ENCODE results near the gene LDLRAD3. TPM values are rescaled to one million over a fixed set of nuclear protein-coding genes. Genes with fewer than 3 reads are reported as not detected.

The LDLRAD3 gene
- total RNA-seq, 4 donors from 2014 or later, result 0.37 to 43.2 (median 3.7) TPM

DNA sequence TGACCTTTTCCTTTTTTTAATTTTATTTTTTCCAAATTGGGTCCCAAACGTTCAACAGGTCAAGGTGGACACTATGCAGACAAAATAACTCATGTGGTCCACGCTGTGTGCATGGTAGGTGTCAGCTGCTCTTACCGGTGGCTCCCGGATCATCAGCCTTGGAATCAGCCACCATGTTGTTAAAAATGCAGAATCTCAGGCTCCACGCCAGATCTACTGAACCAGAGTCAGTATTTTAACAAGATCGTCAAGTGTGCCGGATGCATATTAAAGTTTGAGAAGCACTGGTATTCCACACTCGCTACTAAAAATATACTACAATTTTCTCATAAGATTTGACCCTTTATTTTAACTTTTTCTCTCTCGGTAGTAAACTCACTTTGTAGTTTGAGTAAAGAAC, 553 bp upstream of the LDLRAD3 start:
- H3K4me3 ChIP-seq, result peak overlapping the region; percentile 11 to 58 (median 48)
- 24 to 30% methylated on average over 8 to 9 of the region's 9 CpGs for WGBS, 2 donors (ENCODE audit: low coverage in 1 of 2)
- no peaks in the 10 kb centered on the region for H3K9me3 ChIP-seq
- peaks cover 16% of the 10 kb centered on the region for H3K27me3 ChIP-seq
- DNase-seq, result no peak
- peaks cover 3 to 15% (median 12%) of the 10 kb centered on the region in 4 donors for H3K4me1 ChIP-seq
- TF ChIP-seq POLR2A (IDR thresholded peaks at IDR 0.05), result no peak
- TF ChIP-seq, protein P1, sequence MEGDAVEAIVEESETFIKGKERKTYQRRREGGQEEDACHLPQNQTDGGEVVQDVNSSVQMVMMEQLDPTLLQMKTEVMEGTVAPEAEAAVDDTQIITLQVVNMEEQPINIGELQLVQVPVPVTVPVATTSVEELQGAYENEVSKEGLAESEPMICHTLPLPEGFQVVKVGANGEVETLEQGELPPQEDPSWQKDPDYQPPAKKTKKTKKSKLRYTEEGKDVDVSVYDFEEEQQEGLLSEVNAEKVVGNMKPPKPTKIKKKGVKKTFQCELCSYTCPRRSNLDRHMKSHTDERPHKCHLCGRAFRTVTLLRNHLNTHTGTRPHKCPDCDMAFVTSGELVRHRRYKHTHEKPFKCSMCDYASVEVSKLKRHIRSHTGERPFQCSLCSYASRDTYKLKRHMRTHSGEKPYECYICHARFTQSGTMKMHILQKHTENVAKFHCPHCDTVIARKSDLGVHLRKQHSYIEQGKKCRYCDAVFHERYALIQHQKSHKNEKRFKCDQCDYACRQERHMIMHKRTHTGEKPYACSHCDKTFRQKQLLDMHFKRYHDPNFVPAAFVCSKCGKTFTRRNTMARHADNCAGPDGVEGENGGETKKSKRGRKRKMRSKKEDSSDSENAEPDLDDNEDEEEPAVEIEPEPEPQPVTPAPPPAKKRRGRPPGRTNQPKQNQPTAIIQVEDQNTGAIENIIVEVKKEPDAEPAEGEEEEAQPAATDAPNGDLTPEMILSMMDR (IDR thresholded peaks at IDR 0.05), result no peak
- no peak for TF ChIP-seq POLR2AphosphoS5 (IDR thresholded peaks at IDR 0.05)
- no peak for TF ChIP-seq EP300 (IDR thresholded peaks at IDR 0.05; ENCODE audit: low read depth)
- intact Hi-C loops (cut with DNase I; ENCODE audit: low total_unique reads) (loop anchor here (5.0 to 10.0 kb wide), 2 partner anchors 181 to 749 kb away; no protein-coding TSS in a partner anchor), in situ Hi-C loops (cut with MboI; ENCODE audit: low pct_ligation_motif_present in 1 of 4, low pct_unique_long_range_greater_than_20kb in 1 of 4, low sequenced_read_pairs in 3 of 4) (no loop called here)
- peak overlapping the region; percentile 62 to 74 (median 64) for H3K27ac ChIP-seq
- no peaks in the 10 kb centered on the region for H3K36me3 ChIP-seq

DNA sequence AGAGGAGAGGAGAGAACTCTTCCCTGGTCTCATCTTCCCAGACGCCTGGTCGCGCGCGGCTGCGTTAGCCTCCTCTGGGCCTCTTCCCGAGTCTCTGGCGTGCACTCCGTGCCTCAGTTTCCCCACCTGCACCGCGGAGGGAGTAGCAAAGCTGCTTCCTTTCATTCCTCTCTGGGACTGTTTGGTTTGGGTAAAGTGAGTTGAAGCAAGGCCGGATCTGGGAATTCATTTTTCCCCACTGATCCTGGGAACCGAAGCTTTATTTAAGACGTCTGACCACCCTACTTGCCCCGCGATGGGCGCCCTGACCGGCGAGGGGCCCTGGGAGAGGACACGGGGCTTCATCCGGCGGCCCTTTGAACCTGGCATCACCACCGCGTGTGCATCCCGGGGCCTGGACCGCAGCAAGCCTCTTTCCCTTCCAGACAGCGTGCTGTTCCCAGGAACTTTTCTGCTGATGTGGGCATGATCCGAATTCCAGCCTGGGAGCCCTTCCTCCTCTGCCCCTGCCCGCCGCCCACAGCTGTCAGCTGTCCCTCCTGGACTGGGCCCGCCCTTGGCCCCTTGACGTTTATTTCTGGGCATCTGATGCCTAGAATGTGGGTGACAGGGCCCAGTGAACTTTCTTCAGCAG, 758 bp downstream of the LDLRAD3 start:
- 20 to 34% methylated on average over 8 to 27 of the region's 32 CpGs for WGBS, 2 donors (ENCODE audit: low coverage in 1 of 2)
- H3K27me3 ChIP-seq, result peaks cover 16% of the 10 kb centered on the region
- peak overlapping the region; percentile 39 to 58 (median 53) for H3K4me3 ChIP-seq
- no peaks in the 10 kb centered on the region for H3K36me3 ChIP-seq
- peak overlapping the region; percentile 1 to 74 (median 64) for H3K27ac ChIP-seq
- DNase-seq, result no peak
- in situ Hi-C loops (cut with MboI; ENCODE audit: low pct_ligation_motif_present in 1 of 4, low pct_unique_long_range_greater_than_20kb in 1 of 4, low sequenced_read_pairs in 3 of 4), result no loop called here
- TF ChIP-seq EP300 (IDR thresholded peaks at IDR 0.05; ENCODE audit: low read depth) (no peak), POLR2AphosphoS5 (IDR thresholded peaks at IDR 0.05) (no peak), POLR2A (IDR thresholded peaks at IDR 0.05) (no peak)
- TF ChIP-seq, protein P1 (IDR thresholded peaks at IDR 0.05), result no peak
- intact Hi-C loops (cut with DNase I; ENCODE audit: low total_unique reads), result loop anchor here (5.0 to 10.0 kb wide), 2 partner anchors 180 to 748 kb away; no protein-coding TSS in a partner anchor
- peaks cover 3 to 15% (median 12%) of the 10 kb centered on the region in 4 donors for H3K4me1 ChIP-seq
- H3K9me3 ChIP-seq, result no peaks in the 10 kb centered on the region

DNA sequence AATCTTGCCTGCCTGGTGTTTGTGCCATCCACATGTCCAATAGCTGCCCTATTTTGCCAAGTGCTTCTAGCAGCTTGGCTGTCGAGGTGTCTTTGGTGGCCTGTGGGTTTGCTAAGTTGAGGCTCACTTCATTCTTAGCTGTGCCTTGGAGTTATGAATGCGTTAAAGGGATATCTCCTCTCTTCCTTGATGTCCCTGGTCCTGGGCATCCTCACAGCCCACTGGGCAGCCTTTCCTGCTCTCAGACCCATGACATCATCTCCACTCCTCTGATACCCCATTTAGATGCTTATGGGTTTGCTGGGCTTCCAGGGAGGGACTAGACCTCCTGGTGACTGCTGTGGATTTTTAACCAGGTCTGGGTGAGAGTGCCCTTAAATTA, 1.3 kb downstream of the LDLRAD3 start:
- intact Hi-C loops (cut with DNase I; ENCODE audit: low total_unique reads), result loop anchor here (10.0 kb wide), 1 partner anchor 180 kb away; no protein-coding TSS in a partner anchor
- H3K9me3 ChIP-seq, result no peaks in the 10 kb centered on the region
- peaks cover 16% of the 10 kb centered on the region for H3K27me3 ChIP-seq
- H3K4me1 ChIP-seq, result peaks cover 3 to 15% (median 12%) of the 10 kb centered on the region in 4 donors
- peak overlapping the region in 2 of 4 donors; percentile 62 to 65 for H3K27ac ChIP-seq
- no peak for DNase-seq
- peak overlapping the region in 2 of 4 donors; percentile 56 to 58 for H3K4me3 ChIP-seq
- no peaks in the 10 kb centered on the region for H3K36me3 ChIP-seq
- TF ChIP-seq, protein P1 (IDR thresholded peaks at IDR 0.05), result no peak
- TF ChIP-seq POLR2A (IDR thresholded peaks at IDR 0.05) (no peak), POLR2AphosphoS5 (IDR thresholded peaks at IDR 0.05) (no peak), EP300 (IDR thresholded peaks at IDR 0.05; ENCODE audit: low read depth) (no peak)
- WGBS, 2 donors (ENCODE audit: low coverage in 1 of 2), result 76% methylated on average over 2 of the region's 2 CpGs; no CpG with 5 or more reads in 1 of the 2 donors
- in situ Hi-C loops (cut with MboI; ENCODE audit: low pct_ligation_motif_present in 1 of 4, low pct_unique_long_range_greater_than_20kb in 1 of 4, low sequenced_read_pairs in 3 of 4), result no loop called here

DNA sequence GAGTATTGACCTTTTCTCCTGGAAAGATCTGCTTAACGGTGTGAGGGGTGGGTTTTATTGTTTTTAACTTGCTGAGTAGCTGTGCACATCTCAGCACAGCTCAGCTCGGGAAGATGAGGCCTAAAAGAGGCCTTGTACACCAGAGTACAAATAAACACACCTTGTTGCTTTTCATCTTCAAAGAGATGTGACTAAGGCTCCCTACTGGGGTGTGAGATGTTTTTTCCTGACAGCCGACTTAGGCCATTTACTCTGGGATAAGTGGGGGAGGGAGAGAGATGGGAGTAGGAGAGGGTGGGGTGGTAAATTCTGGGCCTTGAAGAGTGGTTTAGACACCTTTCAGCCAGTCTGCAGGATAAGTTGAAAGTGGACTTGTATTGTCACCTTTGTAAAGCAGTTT, 2.9 kb downstream of the LDLRAD3 start:
- Histone ChIP-seq H3K27me3 (peaks cover 16% of the 10 kb centered on the region), H3K4me3 (no peak overlapping the region), H3K27ac (no peak overlapping the region), H3K36me3 (no peaks in the 10 kb centered on the region), H3K4me1 (peaks cover 3 to 15% (median 12%) of the 10 kb centered on the region in 4 donors), H3K9me3 (no peaks in the 10 kb centered on the region)
- in situ Hi-C loops (cut with MboI; ENCODE audit: low pct_ligation_motif_present in 1 of 4, low pct_unique_long_range_greater_than_20kb in 1 of 4, low sequenced_read_pairs in 3 of 4), result no loop called here
- TF ChIP-seq POLR2A (IDR thresholded peaks at IDR 0.05) (no peak), EP300 (IDR thresholded peaks at IDR 0.05; ENCODE audit: low read depth) (no peak)
- TF ChIP-seq, protein P1 (IDR thresholded peaks at IDR 0.05), result no peak
- no peak for DNase-seq
- intact Hi-C loops (cut with DNase I; ENCODE audit: low total_unique reads), result loop anchor here (10.0 kb wide), 1 partner anchor 178 kb away; no protein-coding TSS in a partner anchor
- whole genome bisulfite sequencing, 2 donors (ENCODE audit: low coverage in 1 of 2), result 33 to 68% methylated on average over 1 to 3 of the region's 3 CpGs
